Stomach smooth muscle (tissue), 2 donors: ENCODE data around the gene ASCL2.

Experiments used
- H3K27ac ChIP-seq: one replicate; pipeline ENCODE4 v1.7.0; 2013; ENCODE audit warnings: mild to moderate bottlenecking, low read length, inconsistent platforms
- H3K27me3 ChIP-seq, 2 donors: one replicate each; pipeline ENCODE4 v1.7.0; 2013; ENCODE audit warnings: low read length in 2 of 2; ENCODE audit not compliant: insufficient read depth in 2 of 2, control insufficient read depth in 1 of 2
- H3K36me3 ChIP-seq, 2 donors: one replicate each; pipeline ENCODE4 v1.7.0; 2013; ENCODE audit warnings: low read length in 2 of 2; ENCODE audit not compliant: control insufficient read depth in 2 of 2, insufficient read depth in 2 of 2
- H3K4me1 ChIP-seq: one replicate; pipeline ENCODE4 v1.7.0; 2013; ENCODE audit warnings: low read length; ENCODE audit not compliant: control insufficient read depth, insufficient read depth
- H3K4me3 ChIP-seq, 2 donors: one replicate each; pipeline ENCODE4 v1.7.0; 2013; ENCODE audit warnings: low read length in 2 of 2
- H3K9ac ChIP-seq, 2 donors: one replicate each; pipeline ENCODE4 v1.7.0; 2013; ENCODE audit warnings: low read length in 2 of 2, mild to moderate bottlenecking in 1 of 2
- H3K9me3 ChIP-seq, 2 donors: one replicate each; pipeline ENCODE4 v1.7.0; 2013; ENCODE audit warnings: low read length in 2 of 2; ENCODE audit not compliant: control insufficient read depth in 2 of 2
- donor health status: healthy.
- donor health status: Pancreatic carcinoma.

Gene ASCL2

GRCh38 chr11:2235588-2236326, 34.6 kb downstream of the ASCL2 start:
- no peak overlapping the region for H3K4me3 ChIP-seq

GRCh38 chr11:2234963-2235362, 35.4 kb downstream of the ASCL2 start:
- Histone ChIP-seq H3K27ac (no peak overlapping the region), H3K36me3 (no peaks in the 10 kb centered on the region), H3K27me3 (peaks cover 4 to 8% of the 10 kb centered on the region in 2 donors), H3K9me3 (peaks cover under 1 to 6% of the 10 kb centered on the region in 2 donors), H3K4me1 (no peaks in the 10 kb centered on the region), H3K4me3 (no peak overlapping the region), H3K9ac (no peak overlapping the region)

More at GRCh38 chr11:2235588-2236326, 34.6 kb downstream of the ASCL2 start:
- Histone ChIP-seq H3K9ac (no peak overlapping the region), H3K36me3 (no peaks in the 10 kb centered on the region), H3K9me3 (no peaks in the 10 kb centered on the region), H3K4me1 (no peaks in the 10 kb centered on the region), H3K27ac (no peak overlapping the region), H3K27me3 (peaks cover 4 to 8% of the 10 kb centered on the region in 2 donors)

DNA sequence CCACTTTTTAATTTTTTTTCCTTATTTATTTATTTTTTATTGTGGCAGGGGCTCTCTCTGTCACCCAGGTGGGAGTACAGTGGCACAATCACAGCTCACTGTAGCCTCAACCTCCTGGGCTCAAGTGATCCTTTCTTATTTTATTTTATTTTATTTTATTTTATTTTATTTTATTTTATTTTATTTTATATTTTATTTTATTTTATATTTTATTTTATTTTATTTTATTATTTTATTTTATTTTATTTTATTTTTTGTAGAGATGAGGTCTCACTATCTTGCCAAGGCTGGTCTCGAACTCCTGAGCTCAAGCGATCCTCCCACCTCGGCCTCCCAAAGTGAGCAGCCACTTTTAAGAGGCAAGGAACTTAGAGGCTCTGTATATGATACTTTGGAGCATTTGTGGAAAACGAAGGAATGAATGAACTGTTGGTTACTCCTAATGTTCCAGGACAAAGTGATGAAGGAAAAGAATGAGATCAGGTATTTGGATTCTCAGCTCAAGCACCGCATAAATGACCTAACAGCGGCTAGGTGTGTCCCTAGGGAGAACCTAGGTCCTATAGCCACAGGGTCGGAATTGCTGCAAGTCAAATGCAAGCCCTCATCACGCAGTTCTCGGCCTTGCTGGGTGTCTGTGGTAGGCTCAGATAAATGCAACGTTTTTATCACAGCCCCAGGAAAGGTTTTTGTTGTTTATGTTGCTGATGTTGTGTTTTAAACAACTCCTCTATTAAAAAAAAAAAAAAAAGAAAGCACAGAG, 36.5 kb downstream of the ASCL2 start:
- Histone ChIP-seq H3K4me1 (no peaks in the 10 kb centered on the region), H3K4me3 (no peak overlapping the region)

DNA sequence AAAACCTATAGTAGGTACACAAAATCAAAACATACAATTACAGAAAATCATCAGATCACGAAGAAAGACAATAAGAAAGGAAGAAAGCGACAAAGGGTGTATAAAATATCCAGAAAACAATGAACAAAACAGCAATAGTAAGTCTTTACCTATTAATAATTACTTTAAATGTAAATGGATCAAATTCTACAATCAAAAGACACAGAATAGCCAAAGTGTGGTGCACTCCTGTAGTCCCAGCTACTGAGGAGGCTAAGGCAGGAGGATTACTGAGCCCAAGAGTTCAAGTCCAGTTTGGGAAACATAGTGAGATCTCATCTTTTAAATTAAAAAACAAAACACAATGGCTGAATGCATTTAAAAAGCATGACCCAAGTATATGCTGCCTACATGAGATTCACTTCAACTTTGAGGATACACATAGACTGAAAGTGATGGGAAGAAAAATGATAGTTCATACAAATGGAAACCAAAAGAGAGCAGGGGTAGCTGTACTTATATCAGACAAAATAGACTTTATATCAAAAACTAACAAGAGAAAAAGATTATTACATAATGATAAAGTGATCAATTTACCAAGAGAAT, 40.6 kb downstream of the ASCL2 start:
- no peaks in the 10 kb centered on the region for H3K36me3 ChIP-seq
- no peaks in the 10 kb centered on the region for H3K4me1 ChIP-seq
- peaks cover 5 to 15% of the 10 kb centered on the region in 2 donors for H3K9me3 ChIP-seq
- H3K27ac ChIP-seq = no peak overlapping the region
- H3K4me3 ChIP-seq = no peak overlapping the region
- no peak overlapping the region for H3K9ac ChIP-seq
- peaks cover 0 to 2% of the 10 kb centered on the region in 2 donors for H3K27me3 ChIP-seq

More for the DNA sequence above, 36.5 kb downstream of the ASCL2 start:
- peaks cover 5 to 15% of the 10 kb centered on the region in 2 donors for H3K9me3 ChIP-seq
- H3K27me3 ChIP-seq = peaks cover 4 to 8% of the 10 kb centered on the region in 2 donors
- no peak overlapping the region for H3K9ac ChIP-seq
- no peak overlapping the region for H3K27ac ChIP-seq
- no peaks in the 10 kb centered on the region for H3K36me3 ChIP-seq

GRCh38 chr11:2224254-2224653, 46.1 kb downstream of the ASCL2 start:
- H3K27me3 ChIP-seq = peaks cover 0 to 4% of the 10 kb centered on the region in 2 donors
- no peaks in the 10 kb centered on the region for H3K36me3 ChIP-seq
- H3K9me3 ChIP-seq = peaks cover 6 to 9% of the 10 kb centered on the region in 2 donors
- H3K9ac ChIP-seq = no peak overlapping the region
- H3K27ac ChIP-seq = no peak overlapping the region
- H3K4me3 ChIP-seq = no peak overlapping the region
- H3K4me1 ChIP-seq = no peaks in the 10 kb centered on the region

- no peak overlapping the region for H3K4me3 ChIP-seq
- H3K9me3 ChIP-seq = peaks cover 4 to 9% of the 10 kb centered on the region in 2 donors
- H3K27me3 ChIP-seq = peaks cover 0 to 4% of the 10 kb centered on the region in 2 donors
- no peak overlapping the region for H3K27ac ChIP-seq
- H3K9ac ChIP-seq = no peak overlapping the region
- H3K4me1 ChIP-seq = no peaks in the 10 kb centered on the region
- no peaks in the 10 kb centered on the region for H3K36me3 ChIP-seq
Observed at GRCh38 chr11:2223153-2223794, 47.1 kb downstream of the ASCL2 start.

DNA sequence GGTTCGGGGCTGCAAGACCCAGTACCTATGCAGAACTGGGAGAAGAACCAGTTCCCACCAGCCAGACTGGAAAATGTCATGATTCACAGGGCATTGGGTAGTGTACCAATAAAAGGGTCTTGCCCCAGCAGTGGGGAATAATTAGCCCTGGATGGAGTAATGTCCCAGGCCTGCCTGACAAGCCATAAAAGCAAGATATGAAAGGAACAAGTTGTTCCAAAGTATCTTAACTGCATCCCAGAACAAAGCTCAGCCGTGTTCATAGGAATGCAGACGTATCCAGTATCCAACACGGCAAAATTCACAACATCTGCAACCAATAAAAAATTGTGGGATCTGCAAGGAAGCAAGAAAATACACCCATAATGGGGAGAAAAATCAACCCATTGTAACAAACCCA, 47.9 kb downstream of the ASCL2 start:
- Histone ChIP-seq H3K36me3 (no peaks in the 10 kb centered on the region), H3K27ac (no peak overlapping the region), H3K9ac (no peak overlapping the region), H3K27me3 (peaks cover 0 to 4% of the 10 kb centered on the region in 2 donors), H3K9me3 (peaks cover 4 to 9% of the 10 kb centered on the region in 2 donors), H3K4me1 (no peaks in the 10 kb centered on the region), H3K4me3 (no peak overlapping the region)

DNA sequence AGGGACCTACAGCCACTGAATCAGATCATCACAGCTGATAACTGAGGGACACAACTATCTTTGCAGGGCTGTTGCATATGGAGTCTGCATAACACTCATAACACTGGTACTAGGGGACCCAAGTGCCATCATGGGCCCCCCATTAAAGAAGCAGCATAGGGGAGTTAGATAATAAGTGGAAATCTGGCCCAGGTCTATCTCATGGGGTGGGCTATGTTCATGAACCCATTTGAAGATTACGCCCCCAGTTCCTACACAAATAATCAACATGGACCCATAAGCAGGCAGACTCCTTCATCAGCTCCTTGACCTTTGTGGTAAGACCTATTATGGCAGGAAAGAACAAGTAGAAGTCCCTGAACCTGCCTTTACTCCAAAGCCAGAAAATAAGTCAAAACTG, 48.8 kb downstream of the ASCL2 start:
- Histone ChIP-seq H3K27ac (no peak overlapping the region), H3K9me3 (peaks cover 4 to 9% of the 10 kb centered on the region in 2 donors), H3K36me3 (no peaks in the 10 kb centered on the region), H3K4me3 (no peak overlapping the region), H3K27me3 (peaks cover 2 to 7% of the 10 kb centered on the region in 2 donors), H3K9ac (no peak overlapping the region), H3K4me1 (no peaks in the 10 kb centered on the region)

DNA sequence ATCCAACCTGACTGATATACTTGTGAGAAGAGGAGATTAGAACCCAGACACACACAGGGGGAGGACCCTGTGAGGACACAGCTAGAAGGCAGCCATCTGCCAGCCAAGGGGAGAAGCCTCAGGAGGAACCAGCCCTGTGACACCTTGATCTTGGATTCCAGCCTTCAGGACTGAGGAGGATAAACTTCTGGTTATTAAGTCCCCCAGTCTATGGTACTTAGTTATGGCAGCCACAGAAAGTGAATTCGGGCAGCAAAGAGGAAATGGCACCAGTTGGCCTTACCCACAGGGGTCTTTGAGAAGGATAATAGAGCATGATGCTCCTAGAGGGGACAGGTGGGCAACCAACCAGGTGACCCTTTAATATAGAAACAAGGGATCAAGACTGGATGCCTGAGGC, 49.4 kb downstream of the ASCL2 start:
- Histone ChIP-seq H3K27ac (no peak overlapping the region), H3K36me3 (no peaks in the 10 kb centered on the region), H3K9ac (no peak overlapping the region), H3K9me3 (peaks cover 4 to 9% of the 10 kb centered on the region in 2 donors), H3K4me1 (no peaks in the 10 kb centered on the region), H3K27me3 (peaks cover 8 to 9% of the 10 kb centered on the region in 2 donors), H3K4me3 (no peak overlapping the region)

GRCh38 chr11:2220173-2220771, 50.1 kb downstream of the ASCL2 start:
- Histone ChIP-seq H3K4me1 (no peaks in the 10 kb centered on the region), H3K27me3 (peaks cover 9% of the 10 kb centered on the region in 2 donors), H3K9ac (no peak overlapping the region), H3K4me3 (no peak overlapping the region), H3K9me3 (peaks cover 4 to 9% of the 10 kb centered on the region in 2 donors), H3K27ac (no peak overlapping the region), H3K36me3 (no peaks in the 10 kb centered on the region)
